ENCODE measurements around the gene SLC39A10.
A peak's percentile ranks its signal among the peaks of the same experiment; 100 is the strongest.
"Not testable (repeated sequence)": the region's sequence is repeated elsewhere in the genome, so short reads cannot be mapped to it uniquely, and the experiment has no call there.

SLC39A10 gene

DNA sequence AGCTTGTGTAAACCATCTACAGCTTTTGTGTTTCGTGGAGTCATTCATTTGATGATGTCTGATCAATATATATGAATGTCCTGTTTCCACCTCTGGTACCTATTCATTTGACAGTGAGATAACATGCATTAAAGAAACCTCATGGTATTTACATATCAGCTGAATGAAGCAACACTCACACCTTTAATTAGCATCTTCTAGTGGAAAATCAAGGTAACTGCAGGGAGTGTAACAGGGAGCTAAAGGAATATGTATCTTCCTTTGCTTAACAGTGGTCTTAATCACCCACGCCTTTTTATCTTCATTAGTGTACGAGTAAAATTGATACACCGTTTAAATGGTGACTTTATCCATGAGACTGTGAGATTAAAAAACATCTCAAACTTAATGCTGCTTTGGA lies 15.6 kb downstream of the SLC39A10 start:
- DNase-seq (ENCODE audit: low spot score), result peak; percentile 25

GRCh38 chr2:195674491-195675221 lies 17.6 kb downstream of the SLC39A10 start:
- DNase-seq (ENCODE audit: low spot score), result peak; percentile 60

DNA sequence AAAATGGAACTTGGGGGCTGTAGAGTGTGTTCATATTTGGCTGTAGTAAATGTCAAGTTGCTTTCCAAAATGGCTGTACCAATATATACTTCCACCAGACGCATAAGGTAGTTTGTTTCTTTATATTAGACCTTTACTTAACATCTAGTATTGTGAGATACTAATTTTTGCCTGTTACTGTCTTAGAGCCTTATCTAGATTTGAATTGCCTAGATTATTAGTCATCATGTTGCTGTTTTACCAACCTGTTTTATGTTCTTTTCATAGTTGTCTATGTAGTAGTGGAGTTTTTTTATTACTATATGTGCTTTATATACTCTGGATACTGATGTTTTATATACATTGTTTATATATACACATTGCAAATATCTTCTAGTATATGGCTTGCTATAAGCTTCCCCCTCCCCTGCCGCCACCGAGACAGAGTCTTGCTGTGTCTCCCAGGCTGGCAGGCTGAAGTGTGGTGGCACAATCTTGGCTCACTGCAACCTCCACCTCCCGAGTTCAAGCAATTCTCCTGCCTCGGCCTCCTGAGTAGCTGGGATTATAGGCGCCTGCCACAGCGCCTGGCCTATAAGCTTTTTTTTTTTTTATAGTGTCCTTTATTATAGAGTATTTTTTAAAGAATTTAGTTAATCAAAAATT lies 18.9 kb downstream of the SLC39A10 start:
- DNase-seq (ENCODE audit: low spot score), result no peak

GRCh38 chr2:195677290-195677689 lies 20.3 kb downstream of the SLC39A10 start:
- no peak for DNase-seq (ENCODE audit: low spot score)

- no peak for DNase-seq (ENCODE audit: low spot score)
Measured at GRCh38 chr2:195677884-195678283, 20.9 kb downstream of the SLC39A10 start.

GRCh38 chr2:195682077-195682476 lies 25.1 kb downstream of the SLC39A10 start:
- DNase-seq (ENCODE audit: low spot score), result no peak

GRCh38 chr2:195683174-195683573 lies 26.1 kb downstream of the SLC39A10 start:
- no peak for DNase-seq (ENCODE audit: low spot score)

GRCh38 chr2:195686564-195686963 lies 29.5 kb downstream of the SLC39A10 start:
- DNase-seq (ENCODE audit: low spot score), result no peak

GRCh38 chr2:195687320-195688086 lies 30.5 kb downstream of the SLC39A10 start:
- DNase-seq (ENCODE audit: low spot score), result no peak

GRCh38 chr2:195692531-195692930 lies 35.5 kb downstream of the SLC39A10 start:
- not testable (repeated sequence) for DNase-seq (ENCODE audit: low spot score)

GRCh38 chr2:195694553-195694952 lies 37.5 kb downstream of the SLC39A10 start:
- DNase-seq (ENCODE audit: low spot score), result no peak

DNA sequence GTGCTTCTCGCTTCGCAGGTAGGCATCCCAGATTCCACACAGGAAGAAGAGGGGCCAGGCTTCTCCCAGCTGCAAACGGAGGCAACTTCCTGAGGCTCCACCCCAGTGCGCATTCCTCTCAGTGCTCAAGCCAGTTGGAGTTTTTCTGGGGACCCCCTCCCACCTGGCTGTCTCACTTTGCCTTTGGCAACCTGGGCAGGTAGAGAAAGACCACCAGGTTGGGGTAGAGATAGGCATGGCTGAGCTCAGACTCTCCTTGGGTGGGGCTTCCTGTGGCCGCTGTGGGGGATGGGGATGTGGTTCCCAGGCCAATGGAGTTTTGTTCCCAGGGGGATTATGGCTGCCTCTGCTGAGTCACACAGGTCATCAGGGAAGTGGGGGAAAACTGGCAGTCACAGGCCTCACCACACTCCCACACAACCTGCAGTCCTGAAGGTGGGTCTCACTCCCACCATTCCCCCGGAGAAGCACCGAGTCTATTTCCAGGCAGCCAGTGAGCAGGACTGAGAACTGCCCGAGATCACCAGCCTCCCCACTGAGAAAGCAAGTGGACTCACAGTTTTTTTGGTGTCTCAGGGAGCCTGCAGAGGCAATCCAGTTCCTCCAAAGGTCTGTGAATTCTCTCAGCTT lies 38.1 kb downstream of the SLC39A10 start:
- no peak for DNase-seq (ENCODE audit: low spot score)

DNA sequence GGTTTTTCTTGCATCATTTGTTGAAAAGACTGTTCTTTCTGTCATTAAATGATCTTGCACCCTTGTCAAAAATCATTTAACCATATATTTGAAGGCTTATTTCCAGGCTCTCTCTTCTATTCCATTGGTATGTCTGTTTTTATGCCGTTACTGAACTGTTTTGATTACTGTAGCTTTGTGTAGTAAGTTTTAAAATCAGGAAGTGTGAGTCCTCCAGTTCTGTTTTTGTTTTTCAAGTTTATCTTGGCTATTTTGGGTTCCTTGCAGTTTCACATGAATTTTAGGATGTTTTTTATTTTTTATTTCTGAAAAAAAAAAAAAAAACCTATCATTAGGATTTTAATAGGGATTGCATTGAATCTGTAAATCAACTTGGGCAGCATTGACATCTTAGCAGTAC lies 39.0 kb downstream of the SLC39A10 start:
- DNase-seq (ENCODE audit: low spot score), result no peak

GRCh38 chr2:195697681-195698220 lies 40.7 kb downstream of the SLC39A10 start:
- DNase-seq (ENCODE audit: low spot score), result no peak

GRCh38 chr2:195700480-195700879 lies 43.5 kb downstream of the SLC39A10 start:
- DNase-seq (ENCODE audit: low spot score), result no peak

GRCh38 chr2:195706161-195706900 lies 49.3 kb downstream of the SLC39A10 start:
- no peak for DNase-seq (ENCODE audit: low spot score)

GRCh38 chr2:195709901-195710806 lies 53.1 kb downstream of the SLC39A10 start:
- DNase-seq (ENCODE audit: low spot score), result no peak

DNA sequence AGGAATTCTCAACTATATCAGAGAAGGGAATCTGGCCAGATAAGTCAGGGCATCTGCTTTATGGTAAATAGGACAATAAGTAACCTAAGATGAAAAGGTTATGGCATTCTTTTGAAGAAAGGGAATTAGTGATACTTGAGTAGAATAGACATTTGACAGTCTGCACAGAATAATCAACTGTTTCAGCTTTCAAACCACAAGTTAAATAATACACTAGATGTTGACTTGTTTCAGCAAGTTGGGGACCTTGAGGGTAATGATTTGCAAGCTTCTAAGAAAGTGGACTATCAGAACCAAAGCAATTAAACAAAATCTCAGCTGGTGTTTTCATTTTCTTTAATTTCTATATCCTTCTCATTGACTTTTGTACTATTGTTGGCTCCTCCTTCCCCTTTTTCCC lies 54.5 kb downstream of the SLC39A10 start:
- DNase-seq (ENCODE audit: low spot score), result no peak

GRCh38 chr2:195716466-195716865 lies 59.4 kb downstream of the SLC39A10 start:
- DNase-seq (ENCODE audit: low spot score), result no peak

DNA sequence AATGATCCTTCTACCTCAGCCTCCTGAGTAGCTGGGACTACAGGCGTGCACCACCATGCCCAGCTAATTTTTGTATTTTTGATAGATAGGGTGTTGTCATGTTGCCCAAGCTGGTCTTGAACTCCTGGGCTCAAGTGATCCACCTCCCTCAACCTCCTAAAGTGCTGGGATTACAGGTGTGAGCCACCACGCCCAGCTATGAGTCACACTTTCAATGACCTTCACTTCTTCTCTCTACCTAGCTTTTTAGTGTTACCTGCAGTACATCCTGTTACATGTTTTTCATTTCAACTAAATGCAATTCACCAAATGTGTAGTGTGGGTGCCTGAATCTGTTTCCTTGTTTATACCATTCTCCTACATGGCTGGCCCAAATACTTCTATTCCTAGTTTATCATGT lies 64.0 kb downstream of the SLC39A10 start:
- DNase-seq (ENCODE audit: low spot score), result no peak
